Activated CD4-positive, alpha-beta T cell treated with anti-CD3 and anti-CD28 coated beads, Interleukin-2, Interleukin-4, amounts not matched to agents 100 ng/mL and 50 ng/mL, durations not matched to agents 16 hours and 8 hours (primary cell): ENCODE data around the gene FILIP1L.
A peak's percentile ranks its signal among the peaks of the same experiment; 100 is the strongest.
"Not testable (repeated sequence)": the region's sequence is repeated elsewhere in the genome, so short reads cannot be mapped to it uniquely, and the experiment has no call there.

Source experiments
- DNase-seq: peaks from one replicate; pipeline ENCODE4 v3.0.0-alpha.2; 2020; ENCODE audit warnings: low spot score

The FILIP1L gene

DNA sequence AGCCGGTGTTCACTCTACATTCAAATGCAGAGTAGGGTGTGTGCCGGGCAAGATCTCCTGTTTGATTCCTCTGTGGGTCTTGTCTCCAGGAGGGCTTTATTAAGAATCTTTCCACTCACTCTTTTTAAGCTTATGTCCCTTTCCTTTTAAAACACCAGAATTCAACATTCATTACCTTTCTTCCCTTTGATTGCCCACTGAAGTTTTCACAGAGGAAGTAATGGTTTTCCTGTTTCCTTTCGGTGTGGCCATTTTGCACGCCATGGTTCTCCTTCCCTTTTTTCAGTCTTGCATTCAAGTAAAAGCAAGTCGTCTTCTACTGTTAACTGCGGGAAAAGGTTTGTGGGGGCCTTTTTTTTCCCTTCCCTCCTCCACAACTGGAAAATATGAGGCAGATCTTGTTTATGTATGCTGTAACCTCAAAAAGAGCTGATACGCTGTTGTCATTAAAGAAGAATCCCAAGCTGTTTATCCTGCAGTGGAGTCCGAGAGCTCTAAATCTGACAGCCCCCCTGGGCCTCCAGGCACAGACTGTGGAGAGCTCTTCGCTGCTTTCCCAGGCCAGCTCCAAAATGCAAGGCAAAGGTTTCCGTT lies 40.5 kb downstream of the FILIP1L start:
- DNase-seq, result peak; percentile 42

DNA sequence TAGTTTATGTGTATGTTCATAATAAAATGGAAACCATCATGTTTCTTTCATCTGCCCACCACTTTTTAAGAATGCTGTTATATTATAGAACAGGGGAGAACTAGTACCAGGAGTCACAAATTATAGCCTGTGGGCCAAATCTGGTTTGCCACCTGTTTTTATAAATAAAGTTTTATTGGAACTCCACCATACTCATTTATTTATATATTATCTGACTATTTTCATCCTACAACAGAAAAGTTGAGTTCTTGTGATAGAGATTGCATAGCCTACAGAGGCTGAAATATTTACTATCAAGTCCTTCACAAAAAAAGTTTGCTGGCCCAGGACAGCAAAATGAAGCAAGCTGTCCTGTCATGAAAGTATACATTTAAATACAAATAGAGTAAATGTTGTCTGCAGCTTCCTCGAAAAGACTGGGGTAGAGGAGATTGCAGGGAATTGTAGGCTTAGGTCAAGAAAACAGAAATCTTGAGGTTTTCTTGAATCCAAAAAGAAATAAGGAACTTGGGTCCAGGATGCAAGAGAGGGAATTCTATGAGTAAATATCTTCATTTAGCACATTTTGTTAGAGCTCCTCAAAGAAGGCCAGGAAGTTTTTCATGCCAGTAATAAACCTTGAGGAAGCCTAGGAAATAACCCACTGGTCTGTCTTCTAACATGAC lies 41.1 kb downstream of the FILIP1L start:
- no peak for DNase-seq

DNA sequence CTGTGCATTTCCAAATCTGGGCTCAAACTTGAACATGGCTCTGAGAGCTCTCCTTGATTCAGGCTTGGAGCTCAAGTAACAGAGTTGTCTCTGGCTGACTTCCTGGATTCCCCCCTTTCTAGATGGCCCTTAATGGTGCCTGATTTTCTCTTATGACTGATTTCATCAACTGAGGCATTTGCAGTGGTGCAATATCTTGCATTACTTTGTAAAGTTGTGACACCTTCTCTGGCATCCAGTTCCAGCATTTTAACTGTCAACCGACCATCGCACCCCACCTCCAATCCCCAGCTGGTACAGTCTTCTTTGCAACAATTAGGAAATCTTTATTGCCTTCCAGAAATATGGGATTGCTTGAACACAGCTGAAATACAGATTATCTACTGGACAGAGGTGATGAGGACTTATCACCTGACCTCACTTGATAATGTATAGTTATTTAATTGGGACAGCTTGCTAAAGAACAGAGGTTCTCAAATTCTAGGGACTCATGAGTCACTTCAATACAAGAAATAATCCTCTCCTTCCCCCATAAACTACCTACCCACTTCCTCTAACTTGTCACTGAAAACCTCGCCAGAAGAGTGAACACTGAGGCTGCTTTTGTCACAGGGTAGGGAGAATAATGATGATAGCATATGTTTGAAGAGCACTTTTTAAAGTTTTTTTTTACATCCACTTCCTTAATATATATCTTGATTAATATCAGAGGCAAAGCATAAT lies 41.8 kb downstream of the FILIP1L start:
- peak; percentile 57 for DNase-seq

DNA sequence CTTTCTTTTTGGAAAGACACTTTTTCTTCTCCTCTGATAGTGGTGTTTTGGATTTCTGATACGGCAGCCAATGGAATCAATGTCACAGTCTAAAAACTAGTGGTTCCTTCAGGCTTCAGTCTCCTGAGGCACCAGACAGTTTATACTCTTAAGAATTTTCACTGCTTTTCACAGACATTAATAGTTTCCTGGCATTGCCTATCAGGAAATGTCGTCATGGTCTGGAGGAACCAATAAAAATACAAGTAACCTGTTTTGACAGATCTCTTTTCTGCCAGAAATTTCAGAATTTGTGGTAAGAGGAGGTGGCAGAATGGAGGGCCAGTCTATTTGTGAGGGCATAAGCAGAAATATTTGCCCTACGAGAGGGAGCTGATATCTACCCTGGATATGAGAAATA lies 44.8 kb downstream of the FILIP1L start:
- DNase-seq, result no peak

DNA sequence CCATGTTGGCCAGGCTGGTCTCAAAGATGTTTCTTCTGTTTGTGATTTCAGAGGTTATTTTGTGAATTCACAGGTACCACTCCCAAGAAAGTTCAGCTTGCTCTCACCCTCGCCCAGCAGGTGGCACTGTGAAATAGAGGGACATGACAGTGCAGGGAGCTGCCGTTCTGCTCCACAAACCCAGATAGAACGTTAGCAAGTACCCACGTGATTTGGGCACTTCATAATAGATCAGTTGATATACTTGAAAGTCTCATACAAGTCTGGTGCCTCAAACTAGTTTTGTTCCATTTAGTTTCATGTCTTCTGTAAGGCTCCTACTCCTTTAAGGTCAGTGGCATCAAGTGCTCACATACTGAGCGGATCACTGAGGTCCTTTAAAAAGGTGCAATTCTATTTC lies 45.5 kb downstream of the FILIP1L start:
- DNase-seq, result peak; percentile 79

DNA sequence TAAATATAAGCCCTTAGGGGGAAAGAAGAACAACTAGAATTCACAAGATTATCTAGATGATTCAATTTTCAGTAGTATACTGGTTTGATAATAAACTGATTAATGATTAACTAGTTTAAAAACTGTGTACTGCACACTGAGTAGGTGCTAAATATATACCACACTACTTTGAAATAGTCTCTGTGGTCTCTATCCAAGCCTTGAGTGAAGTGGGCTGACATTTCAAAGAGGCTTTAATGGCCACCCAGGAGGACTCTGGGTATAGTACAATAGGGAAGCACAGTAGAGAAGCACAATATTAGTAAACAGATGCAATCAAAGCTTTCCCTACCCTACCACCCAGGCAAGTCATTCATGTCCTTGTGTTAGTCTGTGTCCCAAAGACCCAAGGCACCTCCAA lies 46.7 kb downstream of the FILIP1L start:
- no peak for DNase-seq

DNA sequence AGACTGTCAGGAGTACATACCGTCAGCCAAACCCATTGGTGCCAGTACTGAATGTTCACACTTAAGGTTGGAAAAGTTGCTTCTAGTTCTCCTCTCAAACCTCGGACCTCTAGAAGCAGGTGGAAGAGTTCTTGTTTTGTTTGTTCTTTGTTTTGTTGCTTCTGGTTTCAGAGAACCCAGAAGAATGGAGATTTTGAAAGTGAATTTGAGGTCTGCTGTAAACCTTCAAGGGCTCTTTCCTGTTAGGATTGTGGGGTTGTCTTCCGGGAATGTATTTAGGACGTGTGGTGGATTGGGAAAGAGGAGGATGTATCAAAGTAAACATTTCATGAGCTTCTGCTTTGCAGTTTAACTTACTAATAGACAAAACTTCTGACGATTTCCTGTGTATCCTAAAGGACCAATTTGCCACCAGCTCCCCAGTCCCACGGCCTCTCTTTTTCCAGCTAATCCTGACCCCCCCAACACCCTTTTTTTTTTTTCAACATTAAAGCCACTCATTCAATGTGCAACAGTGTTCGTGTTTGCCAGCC lies 50.3 kb downstream of the FILIP1L start:
- no peak for DNase-seq

DNA sequence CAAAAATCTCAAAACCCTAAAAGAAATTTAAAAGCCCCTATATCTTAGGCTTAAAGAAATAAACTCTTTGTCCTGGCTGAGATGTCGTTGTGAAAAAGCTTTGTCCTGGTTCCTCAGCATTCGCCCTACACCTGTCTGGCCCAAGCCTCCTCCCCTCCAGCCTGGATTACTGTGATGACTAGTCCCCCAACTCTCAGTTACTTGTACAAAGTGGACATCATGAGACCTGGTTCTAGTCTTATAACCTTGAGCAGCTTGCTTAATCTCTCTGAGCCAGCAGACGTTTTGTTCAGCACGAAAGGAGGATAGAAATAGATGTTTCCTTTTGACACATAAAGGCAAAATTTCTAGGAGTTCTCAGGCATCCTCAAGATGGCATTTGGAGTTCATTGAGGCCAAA lies 51.6 kb downstream of the FILIP1L start:
- no peak for DNase-seq

DNA sequence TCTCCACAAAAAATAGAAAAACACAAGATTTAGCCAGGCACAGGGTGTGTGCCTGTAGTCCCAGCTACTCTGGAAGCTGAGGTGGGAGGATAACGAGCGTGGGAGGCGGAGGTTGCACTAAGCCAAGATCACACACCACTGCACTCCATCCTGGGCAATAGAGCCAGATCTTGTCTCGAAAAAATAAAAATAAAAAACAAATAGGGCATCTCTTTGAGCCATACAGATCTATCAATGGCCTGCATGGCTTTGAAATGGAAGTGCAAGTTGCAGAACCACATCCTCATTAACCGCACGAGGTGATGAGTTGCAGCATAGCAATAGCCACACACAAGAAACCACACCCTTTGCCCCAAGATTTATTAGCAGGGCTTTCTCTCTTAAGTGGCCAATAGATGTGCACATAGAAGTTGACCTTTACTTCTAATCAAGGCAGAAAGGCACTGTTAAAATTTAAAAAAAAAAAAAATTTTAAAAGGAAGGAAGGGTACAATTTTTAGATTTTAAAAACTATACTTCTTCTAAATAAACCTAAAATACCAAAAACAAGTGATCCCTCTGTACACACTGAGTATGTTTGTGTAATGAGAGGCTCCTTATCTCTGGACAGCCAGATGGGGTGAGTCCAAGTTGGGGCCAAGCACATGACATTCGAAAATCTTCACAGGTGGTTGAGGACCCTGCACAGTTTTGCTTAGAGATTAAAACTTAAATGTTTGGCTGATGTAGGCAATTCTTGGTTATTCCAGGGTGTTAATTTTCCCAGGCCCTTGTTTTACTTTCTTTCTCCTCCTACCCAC lies 53.4 kb downstream of the FILIP1L start:
- peak; percentile 23 for DNase-seq

DNA sequence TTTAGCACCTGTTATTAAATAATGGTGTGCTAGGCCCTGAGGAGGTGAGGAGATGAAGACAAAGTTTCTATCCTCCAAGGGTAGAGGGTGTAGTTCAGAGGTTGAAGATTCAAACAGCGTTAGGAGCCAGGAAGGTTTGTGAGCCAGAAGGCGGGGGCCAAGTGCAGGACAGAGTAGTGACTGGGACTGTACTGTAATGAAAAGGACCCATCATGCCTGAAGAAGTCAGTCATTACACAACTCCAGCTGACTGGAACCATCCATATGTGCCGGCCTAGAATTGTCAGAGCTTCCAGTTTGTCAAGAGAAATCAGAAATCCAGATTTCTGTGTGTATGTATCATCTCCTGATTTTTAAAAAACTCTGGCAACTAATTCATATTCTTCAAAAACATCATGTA lies 54.8 kb downstream of the FILIP1L start:
- DNase-seq, result no peak

DNA sequence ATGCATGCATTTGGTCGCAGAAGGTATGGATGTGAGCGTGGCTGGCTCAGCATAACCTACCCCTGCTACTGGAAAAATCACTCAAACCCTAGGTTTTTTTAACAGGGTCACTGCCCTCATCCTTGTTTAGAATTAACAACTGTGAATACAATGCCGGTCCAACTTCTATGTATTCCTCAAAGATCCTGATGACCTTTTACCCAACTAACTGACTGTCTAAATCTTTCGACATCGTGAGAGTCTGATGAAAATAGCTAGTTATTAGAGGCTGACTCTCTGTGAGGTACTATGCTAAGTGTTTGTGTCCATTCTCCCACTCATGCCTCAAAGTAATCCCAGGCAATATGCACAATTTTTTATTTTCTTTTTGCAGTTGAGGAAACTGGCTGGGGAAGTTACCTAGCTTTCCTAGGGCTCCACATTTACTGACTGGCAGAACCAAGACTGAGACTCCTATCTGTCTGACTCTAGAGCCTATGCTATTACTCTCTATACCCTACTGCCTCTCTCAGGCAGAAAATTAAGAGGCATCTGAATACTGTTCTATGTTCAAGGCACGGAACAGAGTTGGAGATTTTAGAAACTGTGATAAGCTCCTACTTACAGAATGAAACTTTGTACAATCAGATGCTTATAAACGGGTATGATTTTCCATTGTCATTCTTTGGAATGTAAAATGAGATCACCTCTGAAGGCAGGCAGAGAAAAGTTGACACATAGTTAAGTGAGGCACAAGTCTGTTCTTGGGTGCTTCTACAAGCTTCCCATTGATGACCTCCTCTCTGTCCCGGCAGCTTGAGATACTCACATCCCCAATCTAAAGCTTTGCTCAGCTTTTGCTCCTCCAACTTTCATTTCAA lies 56.4 kb downstream of the FILIP1L start:
- DNase-seq, result no peak

DNA sequence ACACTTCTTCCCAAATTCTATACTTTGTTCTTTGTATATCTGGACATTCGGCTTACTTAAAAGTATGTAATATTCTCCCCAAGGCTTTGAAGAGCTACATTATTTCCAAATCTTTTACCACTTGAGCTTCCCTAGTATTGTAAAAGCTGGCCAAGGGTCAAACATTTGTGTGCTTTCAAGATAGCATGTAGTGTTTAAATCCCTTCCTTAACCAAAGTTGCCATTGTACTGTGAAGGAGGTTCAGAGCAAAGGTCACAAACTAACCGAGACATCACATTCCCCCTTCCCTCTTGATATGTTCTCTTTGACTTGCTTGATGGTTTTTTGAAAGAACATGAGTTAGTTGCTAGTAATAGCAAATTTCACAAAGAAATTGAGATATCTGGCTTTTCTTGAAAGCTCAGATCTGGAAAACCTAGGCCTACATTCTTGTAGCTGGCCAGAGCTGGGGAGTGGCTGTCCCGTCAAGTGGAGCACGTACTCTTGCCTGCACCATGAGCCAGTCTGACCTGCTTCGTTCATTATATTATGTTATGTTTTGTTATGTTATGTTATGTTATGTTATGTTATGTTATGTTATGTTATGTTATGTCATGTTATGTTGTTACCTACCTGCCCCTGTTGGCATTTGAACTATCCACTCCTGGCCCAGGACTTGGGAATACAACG lies 60.2 kb downstream of the FILIP1L start:
- DNase-seq, result no peak

DNA sequence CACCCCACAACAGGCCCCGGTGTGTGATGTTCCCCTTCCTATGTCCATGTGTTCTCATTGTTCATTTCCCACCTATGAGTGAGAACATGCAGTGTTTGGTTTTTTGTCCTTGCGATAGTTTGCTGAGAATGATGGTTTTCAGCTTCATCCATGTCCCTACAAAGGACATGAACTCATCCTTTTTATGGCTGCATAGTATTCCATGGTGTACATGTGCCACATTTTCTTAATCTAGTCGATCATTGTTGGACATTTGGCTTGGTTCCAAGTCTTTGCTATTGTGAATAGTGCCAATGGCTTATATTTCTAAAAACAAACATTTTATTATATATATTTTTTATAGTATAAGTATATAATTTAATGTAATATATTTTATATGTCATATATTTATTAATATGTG lies 62.8 kb downstream of the FILIP1L start:
- DNase-seq, result not testable (repeated sequence)

DNA sequence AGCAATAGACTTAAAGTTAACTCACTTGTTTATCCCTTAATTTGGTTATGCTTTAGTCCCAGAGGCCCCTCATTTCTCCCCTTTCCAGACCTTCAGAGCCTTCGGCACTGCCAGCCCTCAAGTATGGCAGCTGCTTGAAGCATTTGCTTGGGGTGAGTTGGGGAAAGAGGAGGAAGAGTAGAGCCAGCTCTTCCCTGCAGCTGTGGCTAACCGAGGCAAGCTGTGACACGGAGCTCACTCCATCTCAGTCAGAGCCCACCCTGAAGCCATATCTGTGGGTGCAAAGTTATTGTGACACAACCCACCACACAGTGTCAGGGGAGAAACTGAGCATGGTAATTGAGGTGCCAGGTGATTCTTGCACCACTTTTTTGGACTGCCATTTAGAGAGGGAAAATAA lies 66.1 kb downstream of the FILIP1L start:
- DNase-seq, result no peak

DNA sequence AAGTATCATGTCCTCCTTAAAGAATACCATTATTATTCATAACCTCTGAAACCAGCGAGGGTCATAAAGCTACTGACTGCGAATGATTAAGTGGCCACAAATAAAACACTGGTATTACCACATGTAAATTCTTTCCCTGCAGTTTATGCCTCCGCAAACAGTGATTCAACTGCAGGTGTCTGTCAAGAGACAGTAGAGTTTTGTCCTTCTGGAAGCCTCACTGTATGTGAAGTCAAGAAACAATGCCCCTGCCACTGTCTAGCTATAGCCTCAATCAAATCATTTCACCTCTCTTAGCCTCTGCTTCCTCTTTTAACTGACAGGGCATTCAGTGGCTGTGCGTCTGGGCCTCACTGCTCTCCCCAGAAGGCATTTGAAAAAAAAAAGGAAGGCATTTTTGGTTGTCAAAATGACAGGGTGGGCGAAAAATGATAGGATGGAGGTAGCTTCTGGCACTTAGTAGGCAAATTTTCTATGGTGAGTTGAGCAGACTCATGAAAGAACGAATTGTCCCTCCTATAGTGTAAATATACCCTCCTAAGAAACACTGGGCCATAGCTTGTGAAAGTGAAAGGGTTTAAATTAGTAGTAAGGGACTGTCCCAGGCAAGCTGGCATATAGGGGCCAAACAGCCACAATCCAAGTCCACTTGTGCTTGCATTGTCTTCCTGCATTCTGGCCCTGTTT lies 66.7 kb downstream of the FILIP1L start:
- DNase-seq, result peak; percentile 47

DNA sequence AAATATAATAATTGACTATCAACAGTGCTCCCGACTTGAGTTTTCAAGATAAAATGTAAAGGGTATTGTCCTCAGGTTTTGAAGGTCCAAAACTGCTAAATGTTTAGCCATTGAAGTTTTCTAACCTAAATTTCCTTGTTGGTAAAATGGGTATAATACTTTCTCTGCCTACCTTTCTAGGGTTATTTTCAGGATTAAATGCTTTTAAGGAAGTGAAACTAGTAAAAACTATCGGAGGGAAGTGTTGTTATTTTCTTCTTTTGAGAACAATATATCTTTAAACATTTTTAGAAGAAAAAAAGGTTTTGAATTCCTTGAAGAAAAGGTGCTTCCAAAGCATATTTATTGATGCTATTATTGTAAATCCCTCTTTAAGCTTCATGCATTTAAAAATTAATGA lies 67.3 kb downstream of the FILIP1L start:
- DNase-seq, result no peak

DNA sequence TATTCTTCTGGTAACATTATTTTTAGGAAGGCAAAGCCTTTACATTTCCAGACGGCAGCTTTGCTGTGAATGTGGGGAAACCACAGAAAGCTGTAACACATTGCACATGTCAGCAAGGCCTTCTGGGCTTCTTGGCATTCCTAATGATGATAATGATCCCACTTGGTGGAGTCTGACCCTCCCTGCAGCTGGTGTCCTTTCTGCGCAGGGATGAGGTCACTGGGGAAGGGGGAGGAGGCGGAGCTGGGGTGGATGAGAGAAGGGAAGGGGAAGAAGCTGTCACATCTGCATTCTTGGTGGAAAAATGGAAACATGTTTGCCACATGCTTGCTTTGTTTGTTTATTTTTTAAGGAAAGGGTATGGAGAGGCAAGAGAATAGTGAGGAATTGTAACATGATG lies 68.6 kb downstream of the FILIP1L start:
- DNase-seq, result no peak

DNA sequence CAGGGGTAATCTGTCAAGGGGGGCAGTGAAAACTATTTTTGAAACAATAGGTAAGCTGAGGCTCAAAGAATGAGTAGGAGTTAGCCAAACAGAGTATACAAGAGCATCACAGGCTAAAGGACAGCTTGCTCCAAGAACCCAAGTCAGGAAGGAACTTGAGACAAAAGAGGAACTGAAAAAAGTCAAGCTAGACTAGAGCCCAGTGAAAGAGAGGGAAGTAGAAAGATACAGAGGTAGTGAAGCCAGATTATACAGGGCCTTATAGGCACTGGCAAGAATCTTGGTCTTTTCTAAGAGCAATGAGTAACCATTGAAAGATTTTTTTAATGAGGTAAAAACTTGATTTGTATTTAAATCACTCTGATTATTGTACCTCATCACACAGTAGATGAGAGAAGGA lies 69.9 kb downstream of the FILIP1L start:
- DNase-seq, result no peak

DNA sequence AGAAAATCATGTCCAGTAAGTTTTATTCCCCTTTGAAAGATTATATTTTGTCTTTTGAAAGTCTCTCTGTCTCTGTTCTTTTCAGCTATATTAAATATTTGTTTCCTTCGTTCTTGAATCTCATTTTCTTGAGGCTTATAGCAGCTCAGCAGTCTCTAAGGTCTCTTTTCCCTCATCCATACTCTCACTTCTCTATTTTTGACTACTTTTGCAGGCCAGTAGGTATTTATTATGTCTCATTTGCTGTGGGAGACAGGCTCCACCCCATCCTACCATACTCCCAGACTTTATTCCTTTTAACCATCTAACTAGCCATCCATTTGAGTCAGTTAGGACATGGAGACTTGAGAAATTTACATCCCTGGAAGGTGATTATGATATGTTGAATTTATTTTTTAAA lies 71.0 kb downstream of the FILIP1L start:
- DNase-seq, result no peak
